ENCODE measurements around the gene COL18A1.

- TF ChIP-seq CTCF (IDR thresholded peaks at IDR 0.05; ENCODE audit: borderline replicate concordance, extremely low read depth, low read length, poor library complexity, severe bottlenecking) (no peak), EZH2 (IDR thresholded peaks at IDR 0.05; ENCODE audit: borderline replicate concordance, low read depth, low read length, severe bottlenecking) (no peak)
Observed at GRCh38 chr21:45488931-45489721, 84.2 kb downstream of the COL18A1 start.
